ENCODE data around the gene TBC1D7. TPM values are rescaled to one million over a fixed set of nuclear protein-coding genes. Genes with fewer than 3 reads are reported as not detected.
A peak's percentile ranks its signal among the peaks of the same experiment; 100 is the strongest.
"Not testable (repeated sequence)": the region's sequence is repeated elsewhere in the genome, so short reads cannot be mapped to it uniquely, and the experiment has no call there.

TBC1D7 gene
- total RNA-seq, 1 donor from 2014 or later: 32.2 TPM

DNA sequence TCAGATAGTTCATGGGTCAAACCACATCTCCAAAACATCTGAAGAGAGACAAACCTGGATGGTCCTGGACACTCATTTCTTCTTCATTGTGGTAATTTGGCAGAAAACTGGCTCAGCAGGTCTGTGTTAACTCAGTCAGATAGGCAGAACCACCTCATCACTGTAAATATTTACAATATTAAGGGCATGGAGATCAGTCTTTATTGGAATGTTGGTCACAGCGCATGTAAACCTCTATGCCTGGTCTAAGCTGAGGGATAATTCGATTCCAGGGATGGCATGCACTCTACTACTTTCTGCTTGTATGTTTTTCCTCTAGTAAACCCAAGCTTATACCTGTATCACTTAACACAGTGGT lies 4.0 kb upstream of the TBC1D7 start:
- ATAC-seq: no peak
- intact Hi-C loops (cut with DNase I): loop anchor here (5.0 to 10.0 kb wide), 3 partner anchors 65 to 245 kb away; no protein-coding TSS in a partner anchor

GRCh38 chr6:13331516-13332348 lies 3.4 kb upstream of the TBC1D7 start:
- DNase-seq (ENCODE audit: missing footprints) (no peak), ATAC-seq (no peak)
- intact Hi-C loops (cut with DNase I): loop anchor here (5.0 to 10.0 kb wide), 3 partner anchors 66 to 246 kb away; no protein-coding TSS in a partner anchor

More for the DNA sequence above, 4.0 kb upstream of the TBC1D7 start:
- no peak for DNase-seq (ENCODE audit: missing footprints)

GRCh38 chr6:13328875-13329183 lies 492 bp upstream of the TBC1D7 start:
- intact Hi-C loops (cut with DNase I): loop anchor here (2.0 to 5.0 kb wide), 2 partner anchors 158 to 283 kb away; partner anchors contain the start of gene GFOD1
- ATAC-seq: no peak

GRCh38 chr6:13327691-13328075 lies 654 bp downstream of the TBC1D7 start:
- ATAC-seq: no peak
- DNase-seq (ENCODE audit: missing footprints): no peak
- intact Hi-C loops (cut with DNase I): loop anchor here (2.0 to 5.0 kb wide), 2 partner anchors 159 to 285 kb away; partner anchors contain the start of gene GFOD1

More at GRCh38 chr6:13328875-13329183, 492 bp upstream of the TBC1D7 start:
- no peak for DNase-seq (ENCODE audit: missing footprints)

DNA sequence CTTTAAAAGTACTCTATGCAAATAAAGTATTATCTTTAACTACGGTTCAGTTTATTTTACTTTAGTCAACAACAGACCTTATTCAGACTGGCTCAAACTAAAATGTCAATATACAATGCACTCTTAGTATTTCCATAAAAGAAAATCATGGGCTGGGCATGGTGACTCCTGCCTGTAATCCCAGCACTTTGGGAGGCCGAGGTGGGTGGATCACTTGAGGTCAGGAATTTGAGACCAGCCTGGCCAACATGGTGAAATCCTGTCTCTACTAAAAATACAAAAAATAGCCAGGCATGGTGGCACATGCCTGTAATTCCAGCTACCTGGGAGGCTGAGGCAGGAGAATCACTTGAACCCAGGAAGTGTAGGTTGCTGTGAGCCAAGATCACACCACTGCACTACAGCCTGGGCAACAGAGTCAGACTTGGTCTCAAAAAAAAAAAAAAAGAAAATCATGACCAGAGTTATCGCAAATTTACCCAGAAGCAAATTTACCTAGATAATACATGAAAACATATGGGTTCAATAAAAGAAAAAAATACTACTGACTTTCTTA lies 2.2 kb downstream of the TBC1D7 start:
- intact Hi-C loops (cut with DNase I): loop anchor here (5.0 kb wide), 1 partner anchor 286 kb away; no protein-coding TSS in a partner anchor
- not testable (repeated sequence) for DNase-seq (ENCODE audit: missing footprints); ATAC-seq

- ATAC-seq: no peak
- DNase-seq (ENCODE audit: missing footprints): no peak
- intact Hi-C loops (cut with DNase I): no loop called here
These were observed 8.3 kb downstream of the TBC1D7 start for GRCh38 chr6:13319891-13320564.

DNA sequence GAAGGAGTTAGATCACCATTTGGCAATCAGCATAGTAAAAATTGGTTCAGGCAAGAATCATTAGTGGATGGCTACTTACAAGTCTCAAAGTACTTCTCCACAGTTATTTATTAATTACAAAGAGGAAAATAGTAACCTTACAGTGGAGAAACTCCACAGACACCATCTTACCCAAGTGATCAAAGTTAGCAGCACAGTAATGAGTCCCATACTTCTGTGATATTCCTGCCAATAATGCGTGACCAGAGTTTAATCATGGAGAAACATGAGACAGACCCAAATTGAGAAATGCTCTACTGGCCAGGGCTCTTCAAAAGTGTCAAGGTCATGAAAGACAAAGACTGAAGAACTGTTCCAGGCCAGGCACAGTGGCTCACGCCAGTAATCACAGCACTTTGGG lies 9.5 kb downstream of the TBC1D7 start:
- DNase-seq (ENCODE audit: missing footprints): no peak
- ATAC-seq: no peak
- intact Hi-C loops (cut with DNase I): no loop called here

GRCh38 chr6:13315896-13316295 lies 12.4 kb downstream of the TBC1D7 start:
- intact Hi-C loops (cut with DNase I): no loop called here
- ATAC-seq (no peak), DNase-seq (ENCODE audit: missing footprints) (no peak)

DNA sequence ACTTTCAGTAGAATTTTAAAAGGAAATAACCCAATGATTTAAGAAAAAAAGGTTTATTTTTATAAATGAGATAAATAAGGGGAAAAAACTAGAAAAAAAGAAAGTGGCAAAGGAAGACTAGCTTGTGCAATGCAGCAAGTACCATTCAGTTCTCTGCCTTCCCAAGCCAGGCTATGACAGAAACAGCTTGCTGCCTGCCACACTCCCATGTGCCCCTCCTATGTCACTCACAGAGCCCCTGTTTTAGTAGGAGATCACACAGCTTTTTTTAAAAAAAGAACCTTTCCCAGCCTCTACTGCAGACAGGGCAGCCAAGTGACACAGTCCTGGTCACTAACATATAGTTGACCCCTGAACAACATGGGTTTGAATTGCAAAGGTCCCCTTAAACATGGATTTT lies 13.5 kb downstream of the TBC1D7 start:
- DNase-seq (ENCODE audit: missing footprints) (no peak), ATAC-seq (no peak)
- intact Hi-C loops (cut with DNase I): no loop called here

- DNase-seq (ENCODE audit: missing footprints) (no peak), ATAC-seq (no peak)
- intact Hi-C loops (cut with DNase I): no loop called here
These were observed 17.2 kb downstream of the TBC1D7 start for GRCh38 chr6:13311155-13311554.

- intact Hi-C loops (cut with DNase I): loop anchor here (10.0 kb wide), 1 partner anchor 294 kb away; no protein-coding TSS in a partner anchor
These were observed 20.0 kb downstream of the TBC1D7 start for GRCh38 chr6:13308332-13308731.

DNA sequence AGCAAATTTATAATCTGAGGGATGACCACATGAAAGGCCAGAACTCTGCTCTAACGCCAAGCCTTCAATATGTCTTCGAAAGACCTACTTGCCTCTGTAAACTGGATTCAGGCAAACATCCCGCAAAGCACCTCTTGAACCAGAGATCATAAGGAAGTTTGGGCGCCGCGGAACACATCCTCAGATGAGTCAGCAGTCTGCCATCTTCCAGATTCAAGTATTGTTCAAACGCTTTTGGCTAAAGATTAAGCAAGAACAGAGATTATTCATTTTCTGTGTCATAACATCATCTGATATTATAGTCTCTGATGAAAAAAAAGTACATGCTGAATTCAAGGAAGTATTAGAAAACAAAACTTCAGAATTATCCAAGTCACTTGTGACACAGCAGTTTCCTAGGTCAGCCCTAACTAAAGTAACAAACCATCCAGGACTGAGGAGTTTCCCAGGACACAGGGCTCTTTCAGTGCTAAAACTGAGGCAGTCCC lies 20.8 kb downstream of the TBC1D7 start:
- DNase-seq (ENCODE audit: missing footprints) (no peak), ATAC-seq (no peak)
- intact Hi-C loops (cut with DNase I): loop anchor here (10.0 kb wide), 1 partner anchor 293 kb away; no protein-coding TSS in a partner anchor

More at GRCh38 chr6:13308332-13308731, 20.0 kb downstream of the TBC1D7 start:
- no peak for DNase-seq (ENCODE audit: missing footprints)
- ATAC-seq: peak; percentile 78

DNA sequence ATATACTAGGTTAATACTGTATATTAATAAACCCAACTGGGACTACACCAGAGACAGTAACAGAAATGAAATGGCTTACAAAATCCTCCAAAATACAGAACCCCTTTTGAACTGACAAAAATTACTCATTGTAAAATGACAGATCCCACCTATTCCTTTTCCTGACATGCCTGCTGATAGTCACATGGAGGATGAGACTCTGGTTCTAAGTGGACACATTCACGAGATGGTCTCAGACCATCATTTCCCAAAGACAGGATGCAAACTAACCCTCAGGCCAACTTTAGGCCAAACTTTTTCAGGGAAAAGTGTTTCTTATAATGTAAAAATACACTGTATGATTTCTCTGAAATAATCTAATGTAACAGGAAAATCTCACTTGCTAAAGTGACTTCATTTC lies 22.5 kb downstream of the TBC1D7 start:
- ATAC-seq: no peak
- no peak for DNase-seq (ENCODE audit: missing footprints)
- intact Hi-C loops (cut with DNase I): loop anchor here (10.0 kb wide), 1 partner anchor 291 kb away; no protein-coding TSS in a partner anchor

GRCh38 chr6:13305288-13305687 lies 23.0 kb downstream of the TBC1D7 start:
- DNase-seq (ENCODE audit: missing footprints) (no peak), ATAC-seq (no peak)
- intact Hi-C loops (cut with DNase I): loop anchor here (10.0 kb wide), 1 partner anchor 290 kb away; no protein-coding TSS in a partner anchor

DNA sequence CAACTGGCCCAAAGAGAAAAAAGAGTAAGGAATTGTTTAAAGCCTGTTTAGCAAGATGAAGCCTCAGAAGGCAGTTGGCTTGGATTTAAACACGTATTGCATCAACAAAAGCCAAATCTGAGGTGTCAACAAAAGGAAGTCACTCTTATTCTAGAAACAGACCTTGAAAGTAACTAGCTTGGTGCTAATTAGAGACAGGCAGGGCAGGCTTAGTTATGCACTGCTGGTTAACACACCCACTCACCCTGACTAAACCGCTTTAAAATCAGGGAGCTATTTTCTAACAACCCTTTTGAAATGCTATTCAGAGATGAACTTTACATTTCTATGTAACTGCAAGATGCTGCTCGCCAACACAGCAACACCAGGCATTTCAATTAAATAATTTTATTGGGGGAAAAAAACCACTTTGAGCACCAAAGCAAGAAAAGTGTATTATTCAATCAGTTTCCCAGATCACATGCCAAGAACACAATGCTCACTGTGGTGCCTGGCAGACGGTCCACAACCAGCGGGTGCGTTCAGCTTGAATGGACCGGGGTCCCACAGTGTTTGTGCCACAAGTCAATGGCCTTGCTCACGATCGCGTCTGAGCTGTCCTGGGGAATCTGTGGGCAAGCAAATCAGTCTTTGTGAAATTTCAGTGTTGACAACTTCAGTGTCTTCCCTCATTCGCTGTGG lies 23.6 kb downstream of the TBC1D7 start:
- intact Hi-C loops (cut with DNase I): loop anchor here (10.0 kb wide), 1 partner anchor 290 kb away; no protein-coding TSS in a partner anchor
- ATAC-seq: no peak
- DNase-seq (ENCODE audit: missing footprints): no peak

DNA sequence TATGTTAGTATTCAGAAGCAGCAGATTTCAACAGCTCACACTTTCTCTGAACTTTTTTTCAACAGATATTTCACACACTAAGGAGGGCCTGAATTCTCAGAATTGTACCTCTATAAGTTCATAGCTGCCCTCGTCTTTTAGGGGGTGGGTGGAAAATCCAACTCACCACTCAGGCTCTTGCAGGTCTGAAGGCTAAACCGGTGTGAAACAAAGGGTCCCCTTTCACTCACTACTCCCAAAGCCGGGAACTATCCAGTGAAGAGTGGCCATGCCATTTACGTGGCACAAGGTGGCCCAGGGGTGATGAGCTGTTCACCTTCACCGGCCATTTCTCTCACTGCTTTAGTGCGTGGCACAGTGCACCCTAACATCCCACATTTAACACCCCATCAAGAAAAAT lies 24.2 kb downstream of the TBC1D7 start:
- intact Hi-C loops (cut with DNase I): loop anchor here (10.0 kb wide), 1 partner anchor 289 kb away; no protein-coding TSS in a partner anchor
- ATAC-seq: no peak
- no peak for DNase-seq (ENCODE audit: missing footprints)

DNA sequence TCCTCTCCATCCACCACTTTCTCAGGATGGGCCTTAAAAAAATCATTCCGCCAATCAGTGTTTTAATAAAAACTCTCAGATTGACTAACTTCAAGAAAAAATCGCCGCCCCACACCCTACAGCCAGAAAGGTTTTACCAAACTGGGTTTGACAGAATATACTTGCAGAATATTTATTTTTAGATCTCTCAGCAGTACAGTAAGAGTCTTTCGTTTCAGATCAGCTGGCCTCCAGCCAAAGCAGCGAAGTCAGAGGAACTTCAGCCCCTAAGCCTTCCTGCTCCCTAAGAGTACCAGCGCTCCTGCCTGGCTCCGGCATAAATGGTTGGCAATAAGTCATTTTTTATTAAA lies 24.7 kb downstream of the TBC1D7 start:
- DNase-seq (ENCODE audit: missing footprints): peak; percentile 89
- intact Hi-C loops (cut with DNase I): loop anchor here (10.0 kb wide), 1 partner anchor 289 kb away; no protein-coding TSS in a partner anchor
- ATAC-seq: peak; percentile 73
